GM19193 (cell line): ENCODE data around the gene ZXDC.

Experiments
- POLR2A ChIP-seq: IDR thresholded peaks from 4 replicates; pipeline ENCODE4 v1.6.1; 2011; ENCODE audit not compliant: insufficient read depth, insufficient read length; ENCODE audit errors: extremely low read depth

Gene ZXDC

GRCh38 chr3:126434264-126434590, 41.5 kb downstream of the ZXDC start:
- no peak for TF ChIP-seq POLR2A

- TF ChIP-seq POLR2A, result no peak
Observed at GRCh38 chr3:126433496-126434263, 42.0 kb downstream of the ZXDC start.

GRCh38 chr3:126433105-126433430, 42.6 kb downstream of the ZXDC start:
- no peak for TF ChIP-seq POLR2A

- no peak for TF ChIP-seq POLR2A
Observed at GRCh38 chr3:126432361-126433104, 43.2 kb downstream of the ZXDC start.

- TF ChIP-seq POLR2A, result no peak
Observed at GRCh38 chr3:126431103-126431534, 44.6 kb downstream of the ZXDC start.

- no peak for TF ChIP-seq POLR2A
Observed at GRCh38 chr3:126424751-126425150, 50.9 kb downstream of the ZXDC start.

- TF ChIP-seq POLR2A, result no peak
Observed at GRCh38 chr3:126424039-126424717, 51.5 kb downstream of the ZXDC start.

- TF ChIP-seq POLR2A, result no peak
Observed at GRCh38 chr3:126423191-126424038, 52.3 kb downstream of the ZXDC start.

- no peak for TF ChIP-seq POLR2A
Observed at GRCh38 chr3:126422571-126423091, 53.1 kb downstream of the ZXDC start.

GRCh38 chr3:126422121-126422520, 53.6 kb downstream of the ZXDC start:
- TF ChIP-seq POLR2A, result no peak

GRCh38 chr3:126421573-126422119, 54.0 kb downstream of the ZXDC start:
- TF ChIP-seq POLR2A, result no peak

GRCh38 chr3:126419886-126420786, 55.6 kb downstream of the ZXDC start:
- TF ChIP-seq POLR2A, result no peak

- TF ChIP-seq POLR2A, result no peak
Observed at GRCh38 chr3:126419151-126419703, 56.5 kb downstream of the ZXDC start.

GRCh38 chr3:126418661-126419131, 57.0 kb downstream of the ZXDC start:
- no peak for TF ChIP-seq POLR2A
